Activated effector memory CD4-positive, alpha-beta T cell treated with Interleukin-2 at 50 U/mL for 16 hours (primary cell): ENCODE results near the gene RNF41.
A peak's percentile ranks its signal among the peaks of the same experiment; 100 is the strongest.
"Not testable (repeated sequence)": the region's sequence is repeated elsewhere in the genome, so short reads cannot be mapped to it uniquely, and the experiment has no call there.

ENCODE experiments used
- DNase-seq: peaks from one replicate; pipeline ENCODE4 v3.0.0-alpha.2; 2020

Gene RNF41

DNA sequence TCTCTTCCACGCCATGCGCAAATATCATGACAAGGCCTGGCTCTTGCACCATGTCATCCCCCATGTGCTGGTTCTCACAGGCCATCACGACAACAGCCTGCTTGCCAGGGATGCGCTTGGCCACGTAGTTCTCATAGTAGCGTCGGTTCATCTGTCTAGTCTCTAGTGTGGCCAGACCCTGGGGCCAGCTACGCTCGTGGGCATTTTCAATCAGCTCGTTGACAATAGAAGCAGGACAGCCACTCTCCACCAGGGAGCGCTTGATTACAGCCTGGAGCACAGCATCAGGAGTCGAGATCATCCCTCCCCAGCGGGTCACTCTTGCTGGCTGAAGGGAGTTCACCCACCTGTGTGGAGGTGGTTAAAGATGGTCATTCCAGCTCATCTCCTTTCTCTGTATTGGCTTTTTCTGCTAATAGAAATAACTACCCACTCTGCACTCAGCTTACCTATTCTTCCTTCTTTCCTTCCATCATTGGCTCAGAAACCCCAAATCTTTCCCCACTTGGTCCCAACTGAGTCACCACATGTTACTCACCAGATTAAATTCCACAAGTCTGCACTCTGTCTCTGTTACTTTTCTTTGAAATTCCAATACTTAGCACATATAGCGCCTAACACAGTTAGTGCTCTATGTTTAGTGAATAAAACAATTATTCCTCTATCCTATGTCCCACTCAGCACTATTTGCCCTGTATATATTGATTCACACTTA is 15.1 kb downstream of the RNF41 start:
- no peak for DNase-seq

DNA sequence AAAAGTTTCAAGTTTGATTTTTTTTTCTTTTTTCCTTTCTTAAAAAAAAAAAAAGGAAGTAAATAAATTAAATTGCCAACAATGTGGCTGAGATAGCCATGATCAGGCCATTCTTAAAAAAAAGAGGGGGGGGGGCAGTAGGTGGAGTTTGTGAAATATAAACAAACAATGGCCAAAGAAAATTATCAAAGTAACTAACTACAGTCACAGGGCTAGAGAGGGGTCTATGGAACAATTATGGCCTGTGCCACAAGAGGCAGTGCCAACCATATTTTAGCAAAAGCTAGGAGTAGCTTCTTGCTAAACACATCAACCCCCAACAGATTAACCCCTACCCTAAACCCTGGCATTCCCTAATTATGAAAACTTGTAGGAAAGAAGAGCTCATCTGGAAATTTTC is 16.3 kb downstream of the RNF41 start:
- no peak for DNase-seq

DNA sequence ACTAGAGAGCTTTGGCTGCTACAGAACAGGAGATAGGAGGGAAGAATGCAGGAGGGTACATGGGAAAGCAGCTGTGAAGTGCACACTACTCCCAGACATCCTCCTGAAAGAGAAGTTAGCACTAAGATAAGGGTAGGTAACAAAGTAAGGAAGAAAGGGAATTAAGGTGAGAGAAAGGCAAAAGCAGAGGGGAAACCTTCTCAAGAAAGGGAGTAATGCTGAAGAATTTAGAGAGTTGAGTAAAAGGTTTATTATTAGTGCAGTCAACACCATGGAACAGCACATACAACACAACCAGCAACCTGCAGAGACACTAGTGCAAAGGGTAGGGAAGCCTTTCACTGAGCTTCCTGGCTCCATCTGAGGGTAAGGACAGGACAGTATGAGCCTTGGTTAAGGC is 17.4 kb downstream of the RNF41 start:
- DNase-seq, result no peak

DNA sequence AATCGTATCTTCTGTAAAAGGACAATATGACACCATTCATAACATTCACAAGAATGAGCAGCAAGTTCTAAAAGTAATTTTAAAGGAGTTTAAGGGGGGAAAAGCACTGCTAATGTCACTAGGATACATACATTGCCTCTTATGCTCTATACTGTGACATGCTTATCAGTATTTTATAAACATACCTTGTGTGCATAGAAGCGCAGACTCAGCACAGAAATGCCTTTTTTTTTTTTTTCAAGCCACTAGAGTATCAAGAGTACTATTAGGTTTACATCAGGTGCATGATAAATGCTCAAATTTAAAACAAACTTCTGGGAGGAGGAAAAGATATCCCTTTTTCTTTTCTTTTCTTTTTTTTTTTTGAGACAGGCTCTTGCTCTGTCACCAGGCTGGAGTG is 18.9 kb downstream of the RNF41 start:
- DNase-seq, result no peak

DNA sequence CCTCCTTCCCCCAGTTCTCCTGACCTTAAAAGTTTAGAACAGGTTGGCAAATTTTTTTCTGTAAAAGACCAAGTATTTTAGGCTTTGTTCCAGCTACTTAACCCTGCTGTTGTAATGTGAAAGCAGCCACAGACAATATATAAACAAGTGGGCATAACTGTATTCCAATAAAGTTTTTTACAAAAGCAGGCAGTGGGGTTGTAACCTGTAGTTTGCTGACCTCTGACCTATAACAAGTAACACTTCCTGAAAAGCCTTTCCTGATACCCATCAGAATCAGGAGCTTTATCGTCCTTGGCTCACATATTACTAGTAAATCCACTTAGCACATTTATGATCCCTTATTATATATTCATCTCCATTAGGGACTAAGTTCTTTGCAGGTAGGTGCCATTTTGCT is 19.4 kb downstream of the RNF41 start:
- no peak for DNase-seq

DNA sequence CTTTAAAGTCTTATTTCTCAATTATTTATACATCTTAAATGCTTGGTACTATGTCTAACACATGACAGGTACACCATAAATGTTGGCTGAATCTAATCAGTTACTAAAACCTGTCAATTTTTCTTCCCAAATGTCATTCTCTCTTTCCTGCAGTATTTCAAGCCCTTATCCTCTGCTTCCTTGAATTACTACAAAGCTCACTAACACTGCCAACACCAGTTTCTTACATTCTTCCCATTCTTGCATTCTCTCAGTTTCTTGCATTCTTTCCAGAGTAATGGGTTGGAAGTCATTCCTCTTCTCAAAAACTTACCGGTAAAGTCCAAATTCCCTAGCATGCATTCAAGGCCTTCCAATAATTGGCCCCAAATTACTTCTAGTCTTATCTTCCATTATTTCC is 22.9 kb downstream of the RNF41 start:
- DNase-seq, result no peak

DNA sequence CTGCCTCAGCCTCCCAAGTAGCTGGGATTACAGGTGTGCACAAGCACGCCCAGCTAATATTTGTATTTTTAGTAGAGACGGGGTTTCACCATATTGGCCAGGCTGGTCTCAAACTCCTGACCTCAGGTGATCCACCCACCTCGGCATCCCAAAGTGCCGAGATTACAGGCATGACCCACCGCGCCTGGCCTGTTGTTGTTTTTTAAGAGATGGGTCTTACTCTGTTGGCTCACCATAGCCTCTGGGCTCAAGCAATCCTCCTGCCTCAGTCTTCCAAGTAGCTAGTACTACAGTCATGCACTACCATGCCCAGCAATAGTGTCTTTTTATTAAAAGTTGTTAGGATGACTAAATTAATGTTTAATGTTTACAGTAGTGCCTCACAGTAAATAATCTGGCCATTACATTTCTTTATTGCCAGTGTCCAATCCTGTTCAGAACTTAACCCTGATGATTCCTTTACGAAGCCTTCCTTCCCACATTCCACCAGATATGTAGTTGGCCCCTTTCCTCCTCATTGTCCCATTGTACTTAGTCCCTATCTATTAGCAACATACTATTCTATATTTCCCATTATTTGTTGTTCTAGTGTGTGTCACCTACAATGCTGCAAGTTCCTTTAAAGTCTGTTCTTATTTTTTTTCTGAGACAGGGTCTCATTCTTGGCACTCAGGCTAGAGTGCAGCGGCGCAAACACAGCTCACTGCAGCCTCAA is 23.6 kb downstream of the RNF41 start:
- no peak for DNase-seq

DNA sequence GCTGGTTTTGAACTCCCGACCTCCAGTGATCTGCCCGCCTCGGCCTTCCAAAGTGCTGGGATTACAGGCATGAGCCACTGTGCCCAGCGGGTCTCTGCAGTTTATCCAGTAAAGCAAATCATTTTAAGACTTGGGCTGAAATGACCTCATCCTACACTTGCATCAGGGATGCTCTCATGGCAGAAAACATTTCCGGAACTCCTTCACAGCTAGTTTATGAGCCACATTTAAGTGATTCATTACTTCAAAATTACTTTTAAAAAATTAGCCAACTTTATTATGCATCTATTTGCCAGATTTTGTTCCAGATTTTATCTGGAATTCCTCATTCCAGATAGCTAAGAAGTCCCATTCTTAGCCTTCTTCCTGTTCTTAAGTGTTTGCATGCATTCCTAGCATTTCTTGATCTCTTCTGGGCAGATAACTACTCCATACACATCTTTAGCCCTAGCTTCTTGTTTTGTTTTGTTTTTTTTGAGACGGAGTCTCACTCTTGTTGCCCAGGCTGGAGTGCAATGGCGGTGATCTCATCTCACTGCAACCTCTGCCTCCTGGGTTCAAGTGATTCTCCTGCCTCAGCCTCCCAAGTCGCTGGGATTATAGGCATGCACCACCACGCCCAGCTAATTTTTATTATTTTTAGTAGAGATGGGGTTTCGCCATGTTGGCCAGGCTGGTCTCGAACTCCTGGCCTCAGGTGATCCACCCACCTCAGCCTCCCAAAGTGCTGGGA is 24.7 kb downstream of the RNF41 start:
- DNase-seq, result not testable (repeated sequence)

DNA sequence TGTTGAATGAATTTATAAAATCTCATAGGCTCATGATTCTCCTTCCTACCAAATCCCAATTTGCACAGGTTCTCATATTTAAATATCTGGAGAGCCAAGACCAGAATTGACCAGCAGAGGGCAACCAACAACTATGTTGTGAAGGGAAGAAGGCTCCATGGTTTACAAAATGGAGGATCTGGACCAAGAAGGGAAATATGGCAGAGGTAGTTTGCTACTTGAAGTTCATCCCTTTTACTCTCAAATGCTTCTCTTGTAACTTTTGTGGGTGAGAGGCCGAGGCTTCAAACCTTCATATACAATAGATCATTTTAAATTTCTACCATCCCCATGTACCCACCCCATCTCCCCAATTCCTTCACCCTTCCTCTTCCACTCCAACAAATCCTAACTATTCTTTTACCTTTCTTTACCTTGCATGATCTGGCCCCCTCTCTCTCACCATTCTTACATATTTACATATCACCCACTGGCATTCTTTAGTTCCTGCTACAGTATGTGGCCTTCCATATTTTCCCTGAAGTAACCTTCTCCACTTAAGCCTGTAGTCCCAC is 28.6 kb downstream of the RNF41 start:
- peak; percentile 34 for DNase-seq

DNA sequence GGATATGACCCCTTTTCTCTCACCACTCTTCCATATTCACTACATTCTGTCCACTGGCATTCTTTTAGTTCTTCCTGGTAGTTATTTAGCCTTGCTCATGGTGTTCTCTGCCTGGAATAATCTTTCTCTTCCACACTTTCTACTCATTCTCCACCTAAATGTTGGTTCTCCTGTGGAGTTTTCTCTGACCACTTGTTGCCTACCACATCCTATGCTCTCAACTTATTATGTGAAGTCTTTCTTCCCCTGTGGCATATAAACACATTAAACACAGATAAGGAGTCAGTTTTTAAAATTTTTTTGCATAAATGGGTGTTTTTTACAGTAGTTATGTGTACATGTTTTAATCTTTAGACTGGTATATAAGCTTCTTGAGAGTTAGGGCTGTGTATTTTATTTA is 29.1 kb downstream of the RNF41 start:
- no peak for DNase-seq

DNA sequence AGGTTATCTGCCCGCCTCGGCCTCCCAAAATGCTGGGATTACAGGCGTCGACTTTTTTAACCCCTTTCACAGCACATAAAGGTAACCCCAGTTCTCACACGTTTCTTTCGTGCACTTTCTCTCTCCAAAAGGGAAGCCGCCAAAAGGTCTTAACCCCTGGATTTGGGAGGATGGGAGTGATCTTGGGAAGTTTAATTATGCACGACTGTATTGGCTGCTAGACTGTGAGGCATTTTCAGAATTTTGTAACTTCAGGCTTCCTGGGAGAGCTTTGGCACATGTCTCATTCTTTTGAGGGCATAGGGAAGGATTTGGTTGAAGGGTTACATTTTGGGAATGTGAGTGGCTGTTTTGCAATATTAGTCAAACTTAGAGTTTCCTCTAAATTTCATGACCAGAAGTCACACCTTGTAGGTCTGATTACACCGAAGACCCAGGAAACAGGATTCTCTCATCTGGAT is 31.0 kb downstream of the RNF41 start:
- DNase-seq, result no peak

DNA sequence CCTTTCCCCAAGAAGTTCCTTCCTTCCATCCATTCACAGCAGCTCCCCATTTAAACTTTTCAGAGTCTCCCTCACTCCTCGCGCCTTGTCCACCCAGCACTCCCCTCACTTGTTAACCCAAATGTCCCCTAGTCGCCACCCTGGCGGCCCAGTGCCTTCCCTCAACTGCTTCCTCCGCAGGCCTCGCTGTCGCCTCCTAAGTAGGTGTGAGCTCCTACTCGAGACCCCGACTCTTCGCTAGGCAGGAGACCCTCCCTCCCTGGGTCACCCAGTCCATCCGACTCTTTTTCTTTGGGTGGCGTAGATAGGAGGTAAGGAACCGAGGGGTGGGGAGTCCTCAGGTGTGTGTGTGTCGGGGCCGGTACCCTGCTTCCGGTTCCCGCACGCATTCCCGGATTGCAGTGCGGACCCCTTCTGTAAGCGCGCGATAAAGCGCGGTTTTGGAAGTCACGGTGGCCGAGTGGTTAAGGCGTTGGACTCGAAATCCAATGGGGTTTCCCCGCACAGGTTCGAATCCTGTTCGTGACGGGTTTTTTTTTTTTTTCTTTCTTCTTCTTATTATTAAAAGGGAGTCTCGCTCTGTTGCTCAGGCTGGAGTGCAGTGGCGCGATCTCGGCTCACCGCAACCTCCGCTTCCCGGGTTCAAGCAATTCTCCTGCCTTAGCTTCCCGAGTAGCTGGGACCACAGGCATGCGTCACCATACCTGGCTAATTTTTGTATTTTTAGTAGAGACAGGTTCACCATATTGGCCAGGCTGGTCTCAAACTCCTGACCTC is 31.6 kb downstream of the RNF41 start:
- peak; percentile 59 for DNase-seq

DNA sequence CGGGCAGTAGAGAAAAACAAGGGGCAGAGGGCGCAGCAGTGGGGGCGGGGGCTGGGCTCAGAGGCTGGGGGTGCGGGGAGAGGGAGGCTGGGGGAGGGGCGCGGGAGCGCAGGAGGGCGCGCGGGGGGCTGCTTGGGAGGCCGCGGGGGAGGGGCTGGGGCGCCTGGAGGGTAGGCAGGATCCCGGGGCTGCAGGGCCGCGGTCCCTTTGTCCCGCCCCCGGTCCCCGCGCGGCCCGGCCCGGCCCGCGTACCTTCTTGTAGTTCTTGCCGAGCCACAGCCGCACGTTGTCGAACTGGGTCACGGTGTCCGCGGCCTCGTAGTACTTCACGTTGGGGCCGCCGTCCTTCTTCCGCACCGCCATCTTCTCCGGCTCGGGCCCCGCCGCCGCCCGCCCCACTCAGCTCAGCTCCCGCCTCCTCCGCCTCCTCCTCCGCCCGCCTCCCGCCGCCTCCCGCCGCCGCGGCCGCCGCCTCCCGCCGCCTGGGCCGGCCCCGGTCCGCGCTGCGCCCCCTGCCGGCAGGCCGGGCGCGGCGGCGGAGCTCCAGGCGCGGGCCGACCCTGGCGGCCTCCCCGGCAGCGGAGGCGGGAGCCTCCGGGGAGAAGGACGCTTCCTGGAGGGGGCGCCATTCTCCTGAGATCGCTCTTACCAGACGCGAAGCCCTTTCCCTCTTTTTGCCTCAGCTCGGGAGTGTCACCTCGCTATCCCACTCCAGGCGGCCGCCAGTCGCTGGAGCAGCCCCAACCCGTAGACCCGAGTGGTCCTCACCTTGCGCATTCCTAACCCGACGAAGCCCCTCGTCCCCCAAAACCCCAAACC is 32.4 kb downstream of the RNF41 start, which contains the start of gene SMARCC2:
Gene SMARCC2, minus strand, starts transcription at position 385 of the 819 bp plus-strand sequence. Its CDS starts 22 bp downstream, at position 363.
- DNase-seq, result peak; percentile 79

DNA sequence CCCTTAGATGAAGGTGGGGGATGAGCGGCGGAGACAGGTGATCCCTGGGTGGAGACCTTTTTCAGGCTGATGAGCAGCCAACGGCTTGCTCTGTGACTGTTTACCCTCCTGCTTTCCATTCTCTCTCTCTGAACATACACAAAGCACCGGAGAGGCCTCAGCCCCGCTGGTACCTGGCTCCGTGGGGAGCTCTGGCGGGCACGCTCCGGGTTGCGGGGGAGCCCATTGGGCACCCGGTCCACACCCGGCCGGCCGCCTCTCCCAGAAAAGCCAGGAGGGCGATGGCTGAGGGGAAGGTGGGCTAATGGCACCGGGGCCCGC is 33.0 kb downstream of the RNF41 start:
- DNase-seq, result no peak

DNA sequence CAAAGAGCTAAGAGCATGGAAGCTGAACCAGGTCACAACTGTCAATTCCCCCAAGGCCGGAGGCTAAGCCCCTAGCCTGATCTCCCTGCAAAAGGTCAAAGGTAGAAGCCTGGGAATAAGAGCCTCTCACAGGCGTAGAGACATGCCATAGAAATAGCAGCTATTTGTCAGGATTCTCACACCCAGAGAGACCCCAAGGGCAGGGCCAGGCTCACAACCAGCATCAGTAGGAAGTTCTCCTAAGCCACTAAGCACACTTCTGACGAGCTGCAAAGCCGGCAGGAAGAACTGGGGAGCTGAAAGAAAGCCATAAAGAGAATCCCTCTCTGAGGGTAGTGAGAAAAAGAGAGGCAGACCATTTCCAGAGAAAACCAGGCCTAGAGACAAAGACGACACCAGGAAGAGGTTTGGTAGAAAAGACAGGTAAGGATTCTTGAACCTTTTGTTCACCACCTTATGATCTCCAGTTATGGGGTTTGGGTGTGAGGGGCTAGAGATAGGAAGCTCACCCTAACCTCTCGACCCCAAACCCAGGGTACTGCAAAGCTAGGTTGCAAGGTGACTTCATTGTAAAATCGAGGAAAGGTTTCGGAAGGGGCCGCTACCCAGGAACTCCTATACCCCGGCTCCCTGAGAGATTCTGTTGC is 33.5 kb downstream of the RNF41 start:
- no peak for DNase-seq

DNA sequence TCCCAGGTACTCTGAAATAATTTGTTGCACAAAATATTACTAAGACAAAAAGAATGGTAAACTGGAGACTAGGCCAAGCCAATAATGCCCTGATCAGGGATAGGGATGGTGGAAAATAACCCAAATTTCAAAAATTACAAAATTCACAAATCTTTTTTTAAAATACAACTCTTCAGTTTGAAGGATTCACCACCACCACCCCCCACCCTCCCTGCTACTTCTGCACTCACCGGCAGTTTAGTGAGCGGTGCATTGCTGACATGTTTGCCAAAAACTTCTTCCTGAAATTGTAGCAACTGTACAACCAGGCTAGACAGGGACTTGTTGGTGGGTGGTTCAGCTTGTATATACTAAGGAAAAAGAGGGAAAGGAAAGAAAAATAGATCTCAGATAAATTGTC is 34.8 kb downstream of the RNF41 start:
- DNase-seq, result no peak

DNA sequence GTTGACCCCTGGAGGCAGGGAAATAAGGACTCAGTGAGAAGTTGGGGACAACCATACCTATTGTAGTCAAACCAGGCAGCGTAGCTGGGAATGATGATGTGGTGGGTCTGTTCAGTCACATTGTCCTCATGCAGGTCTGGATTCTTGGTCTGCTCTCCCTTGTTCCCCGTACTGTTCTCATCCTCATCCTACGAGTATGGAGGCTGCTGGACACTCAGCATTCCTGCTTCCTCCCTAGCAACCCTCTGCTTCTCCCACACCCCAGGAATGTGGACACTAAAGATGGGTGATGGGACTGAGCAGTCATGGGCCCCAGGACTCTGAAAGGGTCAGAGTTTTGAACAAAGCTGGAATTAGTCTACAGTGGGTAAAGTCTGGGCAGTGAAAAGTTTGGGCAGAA is 43.4 kb downstream of the RNF41 start:
- DNase-seq, result no peak

DNA sequence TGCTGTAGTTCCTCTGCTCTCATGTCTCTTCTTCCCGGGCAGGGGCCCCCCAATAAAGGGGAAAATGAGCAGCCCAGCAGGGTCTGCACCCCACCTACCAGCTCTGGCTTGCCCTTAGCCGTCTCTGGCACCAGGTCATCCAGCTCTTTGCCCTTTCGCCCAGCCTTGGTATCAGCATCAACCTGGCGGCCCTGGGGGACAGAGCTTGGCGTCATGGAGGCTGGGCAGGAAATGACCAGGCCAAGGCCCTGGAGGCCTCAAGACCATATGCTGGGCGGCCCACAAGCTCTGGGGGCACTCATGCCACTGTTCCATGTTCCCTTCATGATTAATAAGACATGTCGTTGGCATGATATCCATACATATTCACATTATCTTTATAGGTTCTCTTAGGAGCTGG is 48.9 kb downstream of the RNF41 start:
- DNase-seq, result no peak

DNA sequence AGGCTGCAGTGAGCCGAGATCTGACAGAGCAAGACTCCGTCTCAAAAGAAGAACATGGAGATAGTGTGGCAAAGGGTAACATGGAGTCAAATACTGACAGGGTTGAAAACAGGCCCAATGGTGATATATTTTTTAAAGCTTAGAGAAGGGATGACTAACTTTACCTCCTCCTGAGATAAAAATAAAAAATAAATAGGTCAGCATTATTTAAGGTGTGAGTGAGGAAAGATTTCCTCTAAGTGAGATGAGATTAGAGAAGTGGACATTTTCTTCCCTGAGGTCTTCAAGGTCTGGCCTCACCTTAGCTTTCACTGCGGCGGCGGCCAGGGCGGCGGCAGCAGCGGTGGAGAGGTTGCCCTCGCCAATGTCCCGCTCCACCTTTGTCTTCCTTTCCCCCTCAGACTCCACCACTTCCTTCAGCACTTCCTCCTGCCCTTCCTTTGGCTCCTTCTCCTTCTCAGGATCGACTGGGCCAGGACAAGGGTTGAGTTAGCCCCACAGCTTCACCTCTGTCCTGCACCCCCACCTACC is 52.4 kb downstream of the RNF41 start:
- no peak for DNase-seq

DNA sequence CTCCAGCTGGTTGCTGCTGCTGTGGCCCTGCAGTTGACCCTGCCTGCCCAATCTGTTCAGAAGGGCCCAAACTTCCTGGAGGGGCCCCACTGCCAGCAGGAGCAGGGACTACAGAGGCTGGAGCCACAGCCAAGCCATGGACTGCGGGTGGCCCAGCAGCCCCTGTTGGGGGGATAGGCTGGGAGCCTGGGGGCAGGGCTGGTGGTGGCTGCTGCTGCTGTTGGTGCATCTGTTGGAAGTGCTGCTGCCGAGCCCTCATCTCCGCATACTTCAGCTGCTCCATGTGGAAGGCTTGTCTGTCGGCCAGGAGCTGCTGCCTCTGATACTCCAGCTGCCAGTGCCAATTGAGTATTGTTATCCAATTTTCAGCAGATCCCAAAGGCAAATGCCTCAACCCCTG is 56.4 kb downstream of the RNF41 start:
- DNase-seq, result no peak

DNA sequence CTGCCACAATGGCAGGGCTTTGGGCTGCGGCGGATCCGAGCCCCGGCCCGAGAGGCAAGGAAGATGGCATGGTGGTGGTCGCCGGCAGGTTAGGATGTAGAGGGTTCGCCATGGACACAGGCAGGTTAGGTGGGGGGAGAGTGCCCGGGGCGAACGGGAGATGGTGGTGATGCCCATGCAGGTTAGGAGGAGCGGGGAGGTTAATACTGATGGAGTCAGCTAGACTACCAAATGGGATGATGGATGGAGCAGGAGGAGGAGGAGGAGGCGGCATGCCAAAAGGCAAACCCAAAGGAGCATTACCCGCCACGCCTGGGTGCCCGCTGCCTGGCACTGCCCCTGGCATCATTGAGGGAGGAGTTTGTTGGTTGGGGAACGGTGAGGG is 57.4 kb downstream of the RNF41 start:
- no peak for DNase-seq
